HG03064 (cell line): ENCODE data around the gene GRID1.
"Not testable (repeated sequence)": the region's sequence is repeated elsewhere in the genome, so short reads cannot be mapped to it uniquely, and the experiment has no call there.

Source experiments
- ATAC-seq: cut with Tn5 transposase; IDR thresholded peaks from one replicate; pipeline ENCODE4 v1.9.1; 2021; ENCODE audit warnings: low read depth; ENCODE audit not compliant: unreplicated experiment

The GRID1 gene

GRCh38 chr10:86034710-86035109, 331.9 kb downstream of the GRID1 start:
- no peak for ATAC-seq

GRCh38 chr10:86033581-86033980, 333.0 kb downstream of the GRID1 start:
- ATAC-seq: no peak

GRCh38 chr10:86032087-86032486, 334.5 kb downstream of the GRID1 start:
- ATAC-seq: not testable (repeated sequence)

GRCh38 chr10:86030312-86030711, 336.3 kb downstream of the GRID1 start:
- no peak for ATAC-seq

GRCh38 chr10:86027346-86027745, 339.2 kb downstream of the GRID1 start:
- ATAC-seq: no peak

GRCh38 chr10:86025509-86025908, 341.1 kb downstream of the GRID1 start:
- no peak for ATAC-seq

GRCh38 chr10:86024281-86025041, 342.1 kb downstream of the GRID1 start:
- no peak for ATAC-seq

GRCh38 chr10:86023931-86024280, 342.7 kb downstream of the GRID1 start:
- no peak for ATAC-seq

- no peak for ATAC-seq
These were observed 343.3 kb downstream of the GRID1 start for GRCh38 chr10:86023336-86023735.

GRCh38 chr10:86022906-86023305, 343.7 kb downstream of the GRID1 start:
- ATAC-seq: no peak

GRCh38 chr10:86020134-86020533, 346.5 kb downstream of the GRID1 start:
- ATAC-seq: no peak

- no peak for ATAC-seq
These were observed 347.5 kb downstream of the GRID1 start for GRCh38 chr10:86019141-86019540.

- no peak for ATAC-seq
These were observed 347.9 kb downstream of the GRID1 start for GRCh38 chr10:86018735-86019058.

GRCh38 chr10:86017841-86018734, 348.5 kb downstream of the GRID1 start:
- ATAC-seq: no peak

GRCh38 chr10:86013568-86013967, 353.0 kb downstream of the GRID1 start:
- no peak for ATAC-seq

- no peak for ATAC-seq
These were observed 359.4 kb downstream of the GRID1 start for GRCh38 chr10:86007171-86007570.

- ATAC-seq: no peak
These were observed 362.3 kb downstream of the GRID1 start for GRCh38 chr10:86004337-86004736.

GRCh38 chr10:86003201-86003621, 363.4 kb downstream of the GRID1 start:
- ATAC-seq: no peak

- no peak for ATAC-seq
These were observed 365.1 kb downstream of the GRID1 start for GRCh38 chr10:86001521-86001920.

- no peak for ATAC-seq
These were observed 369.1 kb downstream of the GRID1 start for GRCh38 chr10:85997544-85997943.

GRCh38 chr10:85995791-85996190, 370.8 kb downstream of the GRID1 start:
- no peak for ATAC-seq
